GM12874 (cell line): ENCODE measurements around the gene RALBP1.

ENCODE experiments used
- CTCF ChIP-seq: IDR thresholded peaks from 2 replicates; pipeline ENCODE4 v1.5.1; 2011; ENCODE audit warnings: low read depth, mild to moderate bottlenecking, control low read depth, low read length, moderate library complexity; ENCODE audit not compliant: insufficient read depth

The RALBP1 gene

DNA sequence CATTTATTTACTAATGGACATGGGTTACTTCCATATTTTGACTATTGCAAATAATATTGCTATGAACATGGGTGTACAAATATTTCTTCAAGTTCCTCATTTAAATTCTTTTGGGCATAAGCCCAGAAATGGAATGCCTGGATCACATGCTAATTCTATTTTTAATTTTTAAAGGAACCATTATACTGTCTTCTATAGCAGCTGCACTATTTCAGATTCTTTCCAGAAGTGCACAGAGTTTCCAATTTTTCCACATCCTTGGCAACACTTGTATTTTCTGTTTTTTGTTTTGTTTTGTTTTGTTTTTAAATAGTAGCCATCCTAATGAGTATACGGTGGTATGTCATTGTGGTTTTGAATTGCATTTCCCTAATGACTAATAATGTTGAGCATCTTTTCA is 8.5 kb upstream of the RALBP1 start:
- TF ChIP-seq CTCF: no peak

DNA sequence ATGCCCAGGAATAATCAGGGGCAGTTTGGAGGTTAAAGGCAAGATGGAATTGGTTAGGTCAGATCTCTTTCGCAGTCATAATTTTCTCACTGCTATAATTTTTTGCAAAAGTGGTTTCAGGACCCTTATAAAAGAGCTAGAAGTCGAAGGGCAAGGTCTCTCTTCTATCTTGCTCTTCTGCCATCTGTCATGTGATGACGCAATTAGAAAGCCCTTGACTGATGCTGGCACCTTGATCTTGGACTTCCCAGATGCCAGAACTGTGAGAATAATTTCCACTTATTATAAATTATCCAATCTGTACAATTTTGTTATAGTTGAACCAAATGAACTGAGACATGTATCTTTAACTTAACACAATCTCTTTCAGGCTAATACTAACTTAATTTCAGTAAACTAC is 6.3 kb upstream of the RALBP1 start:
- no peak for TF ChIP-seq CTCF

DNA sequence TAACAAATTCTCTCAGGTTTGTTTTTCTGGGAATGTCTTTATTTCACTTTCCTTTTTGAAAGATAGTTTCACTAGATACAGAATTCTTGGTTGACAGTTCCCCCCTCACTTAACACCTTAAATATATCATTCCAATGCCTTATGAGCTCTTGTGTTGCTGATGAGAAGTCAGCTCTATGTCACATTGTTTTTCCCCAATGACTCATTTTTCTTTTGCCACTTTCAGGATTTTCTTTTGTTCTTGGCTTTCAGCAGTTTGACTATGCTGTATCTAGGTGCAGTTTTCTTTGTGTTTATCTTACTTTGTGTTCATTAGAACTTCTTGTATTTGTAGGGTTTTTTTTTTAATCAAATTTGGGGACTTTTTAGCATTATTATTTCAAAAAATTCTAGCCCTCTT is 5.6 kb upstream of the RALBP1 start:
- no peak for TF ChIP-seq CTCF

GRCh38 chr18:9474108-9474982 is 968 bp upstream of the RALBP1 start:
- 0 out of 2 replicates have a peak, but pooled peaks have one; percentile 22 for TF ChIP-seq CTCF

DNA sequence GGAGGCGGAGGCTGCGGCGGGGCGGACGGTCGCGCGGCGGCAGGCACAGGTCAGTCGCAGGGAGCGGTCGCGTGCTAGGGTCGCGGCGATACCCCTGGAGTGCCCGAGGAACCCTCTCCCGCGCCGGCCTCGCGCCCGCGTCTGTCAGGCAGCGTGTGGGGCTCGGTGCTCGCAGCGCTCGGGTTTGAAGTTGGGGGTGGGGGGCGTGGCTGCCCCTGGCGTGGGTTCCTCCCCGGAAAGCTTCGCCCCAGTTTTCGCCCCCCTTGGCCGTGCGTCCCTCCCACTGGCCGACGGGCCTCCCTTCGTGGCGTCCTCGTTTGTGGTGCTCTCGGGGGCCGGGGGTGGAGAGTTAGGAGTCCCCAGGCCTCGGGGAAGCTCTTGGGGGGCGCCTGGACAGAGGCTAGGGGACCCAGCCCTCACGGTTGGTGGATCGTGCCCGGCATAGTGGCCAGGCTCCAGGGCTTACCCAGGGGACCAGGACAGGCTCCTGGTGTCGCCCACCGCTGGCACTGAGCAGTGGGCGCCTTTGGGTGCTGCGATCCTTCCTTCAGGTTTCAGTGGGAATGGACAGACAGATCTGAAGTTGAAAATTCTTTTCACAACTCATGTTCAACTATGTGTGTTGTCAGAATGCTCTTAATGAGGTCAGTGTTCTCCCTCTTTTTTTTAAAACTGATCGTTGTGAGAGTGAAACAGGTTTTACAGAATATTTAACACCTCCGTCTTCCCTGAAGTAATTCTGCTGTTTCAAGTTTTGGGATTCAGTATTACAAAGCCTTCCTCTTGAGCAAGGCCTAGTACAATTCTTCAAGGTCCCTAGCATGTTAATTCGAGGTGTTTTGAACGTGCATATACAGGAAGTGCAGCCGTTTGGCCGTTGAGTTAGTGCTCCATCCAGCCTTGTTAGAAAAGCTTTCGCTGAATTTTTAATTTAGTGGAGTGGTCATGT is 604 bp downstream of the RALBP1 start:
- no peak for TF ChIP-seq CTCF

DNA sequence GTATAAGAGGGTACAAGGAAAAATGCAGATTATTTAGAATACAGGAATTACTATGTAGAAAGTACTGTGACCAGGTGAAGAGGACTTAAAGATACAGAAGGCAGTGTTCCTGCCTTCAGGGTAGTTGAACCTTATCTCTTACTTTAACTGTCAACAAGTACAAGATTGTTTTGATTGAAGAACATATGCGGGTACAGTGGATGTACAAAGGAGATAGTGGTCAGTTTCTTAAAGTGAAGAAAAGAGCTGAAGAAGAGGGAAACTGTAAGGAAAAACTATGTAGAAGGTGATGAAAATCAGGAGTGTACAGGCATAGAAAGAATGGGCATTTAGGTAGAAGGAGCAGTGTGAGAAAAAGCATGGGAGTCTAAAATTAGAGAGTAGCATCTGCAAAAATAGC is 2.2 kb downstream of the RALBP1 start:
- no peak for TF ChIP-seq CTCF

DNA sequence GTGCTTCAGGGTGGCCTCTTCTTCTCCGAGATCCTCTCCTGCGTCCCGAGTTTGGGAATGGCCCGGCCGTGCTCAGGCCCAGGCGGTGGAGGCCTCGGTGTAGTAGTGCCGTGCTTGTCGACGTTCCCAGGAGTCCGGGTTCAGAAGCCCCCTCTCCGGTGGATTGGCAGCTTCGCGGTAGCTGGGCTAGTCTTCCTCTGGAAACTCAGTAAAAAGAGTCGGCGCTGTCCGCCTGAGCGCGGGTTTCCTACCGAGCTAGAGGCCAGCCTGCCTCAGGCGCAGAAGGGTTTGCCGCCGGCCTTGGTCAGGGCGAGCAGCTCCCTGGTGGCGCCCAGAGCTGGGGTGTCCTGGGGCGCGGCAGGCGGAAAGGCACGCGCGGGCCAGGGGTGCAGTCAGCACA is 3.2 kb downstream of the RALBP1 start:
- no peak for TF ChIP-seq CTCF
